ENCODE results near the gene CMKLR1. TPM values are rescaled to one million over a fixed set of nuclear protein-coding genes. Genes with fewer than 3 reads are reported as not detected.

CMKLR1 gene
- total RNA-seq, 1 experiment from 2014 or later: 0.15 TPM

DNA sequence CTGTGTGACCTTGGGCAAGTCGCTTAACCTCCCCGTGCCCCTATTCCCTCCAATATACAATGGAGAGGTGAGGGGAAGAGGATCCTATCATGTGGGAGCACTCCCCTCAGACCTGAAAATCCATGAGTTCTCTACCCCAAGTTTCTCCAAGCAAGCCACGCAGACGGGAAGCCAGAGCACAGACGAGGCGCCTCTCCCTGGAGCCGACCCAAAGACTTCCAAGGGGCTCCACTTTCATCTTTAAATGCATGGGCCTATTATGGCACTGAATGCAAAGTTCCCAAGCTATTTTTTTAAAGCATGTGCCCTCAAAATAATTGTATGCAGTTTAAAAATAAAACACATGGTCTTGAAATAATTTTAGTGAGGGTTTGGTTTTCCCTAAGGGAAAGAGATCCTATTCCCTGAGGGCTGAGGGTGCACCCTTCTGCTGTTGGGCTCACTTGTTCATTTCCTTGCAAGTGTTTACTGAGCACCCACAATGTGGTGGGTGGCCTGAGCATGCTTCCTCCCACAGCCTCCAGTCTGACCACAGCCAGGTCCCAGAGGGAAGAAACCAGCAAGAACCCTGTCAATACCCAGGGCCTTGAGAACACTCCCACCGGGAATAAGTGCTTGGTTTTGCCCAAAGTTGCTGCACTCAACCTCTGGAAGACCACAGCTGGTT is 14.6 kb downstream of the CMKLR1 start:
- Histone ChIP-seq H3K9me2 (ENCODE audit: insufficient read depth) (no peaks in the 10 kb centered on the region), H4K20me1 (ENCODE audit: insufficient read depth) (no peaks in the 10 kb centered on the region), H3K9me3 (ENCODE audit: control insufficient read depth in 1 of 2, insufficient read depth in 1 of 2, low read depth in 1 of 2, low read length in 2 of 2) (no peaks in the 10 kb centered on the region), H3K27ac (ENCODE audit: low read depth, low read length) (no peak overlapping the region), H3K4me1 (ENCODE audit: control insufficient read depth in 1 of 2, insufficient read depth in 2 of 2, low read length in 2 of 2) (no peaks in the 10 kb centered on the region), H3K27me3 (ENCODE audit: insufficient read depth, low read length) (peaks cover 44% of the 10 kb centered on the region), H3K4me3 (replicated peaks in 1 of 2; ENCODE audit: low read depth in 1 of 2, low read length in 2 of 2) (no peak overlapping the region), H3K79me2 (ENCODE audit: insufficient read depth, low read length) (no peaks in the 10 kb centered on the region), H2AFZ (ENCODE audit: low read depth, low read length, poor library complexity, severe bottlenecking) (no peak overlapping the region), H3K9ac (ENCODE audit: low read length) (no peak overlapping the region), H3K36me3 (ENCODE audit: control insufficient read depth in 1 of 2, insufficient read depth in 2 of 2, low read length in 2 of 2) (no peaks in the 10 kb centered on the region), H3K4me2 (ENCODE audit: low read length) (no peak overlapping the region)
- no peak for ATAC-seq
- DNase-seq (ENCODE audit: low read depth, low spot score): no peak
- RAD21 ChIA-PET (ENCODE audit: low non-redundant PET in 1 of 2, low total read pairs in 2 of 2, uncharacterized antibody in 2 of 2, unreplicated experiment in 2 of 2): no interaction called here
- intact Hi-C loops (cut with micrococcal nuclease): no loop called here
- CTCF ChIA-PET: no interaction called here
- POLR2A ChIA-PET: no interaction called here
- BruUV-seq (replicated peaks): no TSS peak
- TF ChIP-seq, protein P1, sequence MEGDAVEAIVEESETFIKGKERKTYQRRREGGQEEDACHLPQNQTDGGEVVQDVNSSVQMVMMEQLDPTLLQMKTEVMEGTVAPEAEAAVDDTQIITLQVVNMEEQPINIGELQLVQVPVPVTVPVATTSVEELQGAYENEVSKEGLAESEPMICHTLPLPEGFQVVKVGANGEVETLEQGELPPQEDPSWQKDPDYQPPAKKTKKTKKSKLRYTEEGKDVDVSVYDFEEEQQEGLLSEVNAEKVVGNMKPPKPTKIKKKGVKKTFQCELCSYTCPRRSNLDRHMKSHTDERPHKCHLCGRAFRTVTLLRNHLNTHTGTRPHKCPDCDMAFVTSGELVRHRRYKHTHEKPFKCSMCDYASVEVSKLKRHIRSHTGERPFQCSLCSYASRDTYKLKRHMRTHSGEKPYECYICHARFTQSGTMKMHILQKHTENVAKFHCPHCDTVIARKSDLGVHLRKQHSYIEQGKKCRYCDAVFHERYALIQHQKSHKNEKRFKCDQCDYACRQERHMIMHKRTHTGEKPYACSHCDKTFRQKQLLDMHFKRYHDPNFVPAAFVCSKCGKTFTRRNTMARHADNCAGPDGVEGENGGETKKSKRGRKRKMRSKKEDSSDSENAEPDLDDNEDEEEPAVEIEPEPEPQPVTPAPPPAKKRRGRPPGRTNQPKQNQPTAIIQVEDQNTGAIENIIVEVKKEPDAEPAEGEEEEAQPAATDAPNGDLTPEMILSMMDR (IDR thresholded peaks at IDR 0.05 in 2 of 3, conservative IDR thresholded peaks at IDR 0.05 in 1 of 3; ENCODE audit: borderline replicate concordance in 1 of 3, insufficient read depth in 1 of 3, low read depth in 2 of 3, low read length in 2 of 3): no peak
- no peak for TF ChIP-seq SIN3A (IDR thresholded peaks at IDR 0.05; ENCODE audit: low read depth)
- TF ChIP-seq POLR2AphosphoS5 (IDR thresholded peaks at IDR 0.05; ENCODE audit: low read depth, low read length): no peak
- no peak for TF ChIP-seq EGR1 (IDR thresholded peaks at IDR 0.05; ENCODE audit: low read depth)
- TF ChIP-seq, protein P2, sequence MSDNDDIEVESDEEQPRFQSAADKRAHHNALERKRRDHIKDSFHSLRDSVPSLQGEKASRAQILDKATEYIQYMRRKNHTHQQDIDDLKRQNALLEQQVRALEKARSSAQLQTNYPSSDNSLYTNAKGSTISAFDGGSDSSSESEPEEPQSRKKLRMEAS (IDR thresholded peaks at IDR 0.05): no peak
- no peak for TF ChIP-seq EZH2phosphoT487 (IDR thresholded peaks at IDR 0.05; ENCODE audit: borderline replicate concordance)
- TF ChIP-seq TCF7L2 (IDR thresholded peaks at IDR 0.05; ENCODE audit: borderline replicate concordance, extremely low read depth, insufficient read depth, insufficient read length): no peak

DNA sequence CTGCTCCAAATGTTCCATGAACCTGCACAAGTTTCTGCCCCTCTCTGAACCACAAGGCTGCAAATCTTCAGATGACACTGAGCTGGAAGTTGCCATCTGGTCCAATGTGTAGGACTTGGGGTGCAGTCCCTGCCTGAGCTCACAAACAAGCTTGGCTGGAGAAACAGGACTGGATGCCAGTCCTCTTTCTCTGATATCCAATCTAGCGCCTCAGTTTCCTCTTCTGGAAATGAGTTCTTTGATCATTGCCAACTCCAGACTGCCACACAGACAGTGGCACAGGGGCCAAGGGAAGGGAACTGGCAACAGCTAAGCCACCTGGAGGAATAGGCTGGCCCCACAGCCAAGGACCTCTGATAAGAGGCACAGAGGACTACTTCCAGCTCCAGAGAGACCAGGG is 15.5 kb downstream of the CMKLR1 start:
- Histone ChIP-seq H3K4me1 (ENCODE audit: control insufficient read depth in 1 of 2, insufficient read depth in 2 of 2, low read length in 2 of 2) (no peaks in the 10 kb centered on the region), H3K4me3 (replicated peaks in 1 of 2; ENCODE audit: low read depth in 1 of 2, low read length in 2 of 2) (no peak overlapping the region), H3K9me2 (ENCODE audit: insufficient read depth) (no peaks in the 10 kb centered on the region), H3K27ac (ENCODE audit: low read depth, low read length) (no peak overlapping the region), H4K20me1 (ENCODE audit: insufficient read depth) (no peaks in the 10 kb centered on the region), H2AFZ (ENCODE audit: low read depth, low read length, poor library complexity, severe bottlenecking) (no peak overlapping the region), H3K27me3 (ENCODE audit: insufficient read depth, low read length) (peaks cover 44% of the 10 kb centered on the region), H3K9me3 (ENCODE audit: control insufficient read depth in 1 of 2, insufficient read depth in 1 of 2, low read depth in 1 of 2, low read length in 2 of 2) (no peaks in the 10 kb centered on the region), H3K9ac (ENCODE audit: low read length) (no peak overlapping the region), H3K36me3 (ENCODE audit: control insufficient read depth in 1 of 2, insufficient read depth in 2 of 2, low read length in 2 of 2) (no peaks in the 10 kb centered on the region), H3K79me2 (ENCODE audit: insufficient read depth, low read length) (no peaks in the 10 kb centered on the region), H3K4me2 (ENCODE audit: low read length) (no peak overlapping the region)
- ChIA-PET CTCF (no interaction called here), POLR2A (no interaction called here), RAD21 (ENCODE audit: low non-redundant PET in 1 of 2, low total read pairs in 2 of 2, uncharacterized antibody in 2 of 2, unreplicated experiment in 2 of 2) (no interaction called here)
- intact Hi-C loops (cut with micrococcal nuclease): no loop called here
- no TSS peak for BruUV-seq (replicated peaks)
- ATAC-seq: no peak
- DNase-seq (ENCODE audit: low read depth, low spot score): no peak
- TF ChIP-seq EZH2phosphoT487 (IDR thresholded peaks at IDR 0.05; ENCODE audit: borderline replicate concordance) (no peak), RAD21 (IDR thresholded peaks at IDR 0.05; ENCODE audit: low read depth) (no peak), TCF7L2 (IDR thresholded peaks at IDR 0.05; ENCODE audit: borderline replicate concordance, extremely low read depth, insufficient read depth, insufficient read length) (no peak), FOSL1 (IDR thresholded peaks at IDR 0.05; ENCODE audit: low read depth) (no peak), POLR2A (IDR thresholded peaks at IDR 0.05; ENCODE audit: borderline replicate concordance, extremely low read depth, insufficient read depth, insufficient read length) (no peak), CBX3 (IDR thresholded peaks at IDR 0.05; ENCODE audit: low read depth) (no peak), ZFX (IDR thresholded peaks at IDR 0.05) (no peak), YY1 (IDR thresholded peaks at IDR 0.05; ENCODE audit: extremely low read depth, insufficient replicate concordance, low read depth, low read length) (no peak), POLR2AphosphoS5 (IDR thresholded peaks at IDR 0.05; ENCODE audit: low read depth, low read length) (no peak), EZH2 (IDR thresholded peaks at IDR 0.05) (no peak), SP1 (IDR thresholded peaks at IDR 0.05; ENCODE audit: low read depth) (no peak), ELF1 (IDR thresholded peaks at IDR 0.05; ENCODE audit: borderline replicate concordance, low read depth) (no peak)
- TF ChIP-seq, protein P2 (IDR thresholded peaks at IDR 0.05): no peak
